GM12891 (cell line): ENCODE measurements around the gene TNFSF15.

Experiments used
- POLR2A ChIP-seq: IDR thresholded peaks from 2 replicates; pipeline ENCODE4 v1.6.1; 2011; ENCODE audit warnings: low read depth, low read length, control low read depth
- POLR2AphosphoS5 ChIP-seq: IDR thresholded peaks from 2 replicates; pipeline ENCODE4 v1.6.1; 2011; ENCODE audit warnings: low read depth, low read length, control low read depth
- SPI1 ChIP-seq: IDR thresholded peaks from 2 replicates; pipeline ENCODE4 v1.6.1; 2011; ENCODE audit warnings: low read depth, low read length, control low read depth

DNA sequence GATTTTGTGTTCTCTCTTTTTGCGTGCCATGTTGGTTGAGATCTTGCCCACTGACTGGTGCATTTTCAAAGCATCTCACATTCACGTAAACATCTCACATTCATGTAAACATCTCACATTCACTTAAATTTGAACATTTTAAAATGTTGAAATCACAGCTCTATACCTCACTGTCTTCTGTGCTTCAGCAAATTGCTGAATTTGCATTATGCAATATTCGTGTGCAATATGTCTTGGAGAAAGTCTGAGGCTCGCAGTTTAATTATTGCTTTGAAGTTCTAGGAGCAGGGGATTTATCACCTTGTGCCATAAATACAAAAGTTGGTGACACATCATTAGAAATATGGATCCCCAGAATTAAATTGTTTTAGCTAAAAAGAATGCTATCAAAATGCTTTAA is 42.6 kb downstream of the TNFSF15 start:
- no peak for TF ChIP-seq POLR2AphosphoS5
- TF ChIP-seq POLR2A: no peak
- TF ChIP-seq SPI1: no peak
